ENCODE results near the gene ATP8B1.

Gene ATP8B1

DNA sequence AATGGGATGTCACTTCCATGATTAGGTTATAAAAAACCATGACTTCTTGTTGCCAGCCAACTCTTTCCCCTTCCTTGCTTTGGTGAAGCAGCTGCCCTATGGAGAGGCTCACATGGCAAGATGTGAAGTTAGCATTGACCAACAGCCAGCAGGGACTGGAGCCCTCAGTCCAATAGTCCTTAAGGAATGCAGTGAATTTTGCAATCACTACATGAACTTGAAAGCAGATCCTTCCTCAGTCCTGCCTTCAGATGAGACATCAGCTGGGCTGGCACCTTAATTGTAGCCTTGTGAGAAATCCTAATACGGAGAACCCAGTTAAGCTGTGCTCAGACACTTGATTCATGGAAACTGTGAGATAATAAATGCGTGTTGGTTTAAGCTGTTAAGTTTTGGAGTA is 61.8 kb downstream of the ATP8B1 start:
- no peak for TF ChIP-seq TEAD4 (IDR thresholded peaks at IDR 0.05)
- TF ChIP-seq EGR1 (IDR thresholded peaks at IDR 0.05), result no peak
- no peak for TF ChIP-seq NFIC (IDR thresholded peaks at IDR 0.05)
- TF ChIP-seq, protein P1, sequence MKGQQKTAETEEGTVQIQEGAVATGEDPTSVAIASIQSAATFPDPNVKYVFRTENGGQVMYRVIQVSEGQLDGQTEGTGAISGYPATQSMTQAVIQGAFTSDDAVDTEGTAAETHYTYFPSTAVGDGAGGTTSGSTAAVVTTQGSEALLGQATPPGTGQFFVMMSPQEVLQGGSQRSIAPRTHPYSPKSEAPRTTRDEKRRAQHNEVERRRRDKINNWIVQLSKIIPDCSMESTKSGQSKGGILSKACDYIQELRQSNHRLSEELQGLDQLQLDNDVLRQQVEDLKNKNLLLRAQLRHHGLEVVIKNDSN (IDR thresholded peaks at IDR 0.05), result no peak
- TF ChIP-seq YY1 (IDR thresholded peaks at IDR 0.05; ENCODE audit: low read depth), result no peak
- no peak for TF ChIP-seq RAD21 (IDR thresholded peaks at IDR 0.05; ENCODE audit: low read depth)
- TF ChIP-seq FOXM1 (IDR thresholded peaks at IDR 0.05; ENCODE audit: borderline replicate concordance, low read depth), result no peak
- no peak for TF ChIP-seq ZBTB7A (IDR thresholded peaks at IDR 0.05; ENCODE audit: low read depth)
- TF ChIP-seq EP300 (IDR thresholded peaks at IDR 0.05; ENCODE audit: borderline replicate concordance), result no peak
- no peak for TF ChIP-seq CEBPB (IDR thresholded peaks at IDR 0.05)
- no peak for TF ChIP-seq CREB1 (IDR thresholded peaks at IDR 0.05; ENCODE audit: low read depth)

DNA sequence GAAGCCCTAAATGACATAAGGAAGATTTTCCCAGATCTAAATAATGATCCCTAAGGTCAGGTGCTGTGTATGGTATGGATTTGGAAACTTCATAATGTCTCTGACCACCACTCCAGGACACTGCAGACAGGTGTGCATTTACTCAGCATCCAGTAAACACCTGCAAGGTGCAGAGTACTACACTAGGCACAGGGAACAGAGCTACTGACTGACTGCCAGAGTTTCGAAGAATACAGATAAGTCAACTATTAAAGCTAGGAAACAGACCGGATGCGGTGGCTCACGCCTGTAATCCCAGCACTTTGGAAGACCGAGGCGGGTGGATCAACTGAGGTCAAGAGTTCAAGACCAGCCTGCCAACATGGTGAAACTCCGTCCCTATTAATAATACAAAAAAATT is 65.0 kb downstream of the ATP8B1 start:
- TF ChIP-seq, protein P2, sequence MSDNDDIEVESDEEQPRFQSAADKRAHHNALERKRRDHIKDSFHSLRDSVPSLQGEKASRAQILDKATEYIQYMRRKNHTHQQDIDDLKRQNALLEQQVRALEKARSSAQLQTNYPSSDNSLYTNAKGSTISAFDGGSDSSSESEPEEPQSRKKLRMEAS (IDR thresholded peaks at IDR 0.05), result no peak
- TF ChIP-seq RAD21 (IDR thresholded peaks at IDR 0.05; ENCODE audit: low read depth), result no peak
- no peak for TF ChIP-seq ZBTB7A (IDR thresholded peaks at IDR 0.05; ENCODE audit: low read depth)
- no peak for TF ChIP-seq TAF1 (IDR thresholded peaks at IDR 0.05; ENCODE audit: low read depth)
- no peak for TF ChIP-seq TEAD4 (IDR thresholded peaks at IDR 0.05)
- TF ChIP-seq CEBPB (IDR thresholded peaks at IDR 0.05), result no peak
- TF ChIP-seq YY1 (IDR thresholded peaks at IDR 0.05; ENCODE audit: low read depth), result no peak
- TF ChIP-seq, protein P3, sequence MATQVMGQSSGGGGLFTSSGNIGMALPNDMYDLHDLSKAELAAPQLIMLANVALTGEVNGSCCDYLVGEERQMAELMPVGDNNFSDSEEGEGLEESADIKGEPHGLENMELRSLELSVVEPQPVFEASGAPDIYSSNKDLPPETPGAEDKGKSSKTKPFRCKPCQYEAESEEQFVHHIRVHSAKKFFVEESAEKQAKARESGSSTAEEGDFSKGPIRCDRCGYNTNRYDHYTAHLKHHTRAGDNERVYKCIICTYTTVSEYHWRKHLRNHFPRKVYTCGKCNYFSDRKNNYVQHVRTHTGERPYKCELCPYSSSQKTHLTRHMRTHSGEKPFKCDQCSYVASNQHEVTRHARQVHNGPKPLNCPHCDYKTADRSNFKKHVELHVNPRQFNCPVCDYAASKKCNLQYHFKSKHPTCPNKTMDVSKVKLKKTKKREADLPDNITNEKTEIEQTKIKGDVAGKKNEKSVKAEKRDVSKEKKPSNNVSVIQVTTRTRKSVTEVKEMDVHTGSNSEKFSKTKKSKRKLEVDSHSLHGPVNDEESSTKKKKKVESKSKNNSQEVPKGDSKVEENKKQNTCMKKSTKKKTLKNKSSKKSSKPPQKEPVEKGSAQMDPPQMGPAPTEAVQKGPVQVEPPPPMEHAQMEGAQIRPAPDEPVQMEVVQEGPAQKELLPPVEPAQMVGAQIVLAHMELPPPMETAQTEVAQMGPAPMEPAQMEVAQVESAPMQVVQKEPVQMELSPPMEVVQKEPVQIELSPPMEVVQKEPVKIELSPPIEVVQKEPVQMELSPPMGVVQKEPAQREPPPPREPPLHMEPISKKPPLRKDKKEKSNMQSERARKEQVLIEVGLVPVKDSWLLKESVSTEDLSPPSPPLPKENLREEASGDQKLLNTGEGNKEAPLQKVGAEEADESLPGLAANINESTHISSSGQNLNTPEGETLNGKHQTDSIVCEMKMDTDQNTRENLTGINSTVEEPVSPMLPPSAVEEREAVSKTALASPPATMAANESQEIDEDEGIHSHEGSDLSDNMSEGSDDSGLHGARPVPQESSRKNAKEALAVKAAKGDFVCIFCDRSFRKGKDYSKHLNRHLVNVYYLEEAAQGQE (IDR thresholded peaks at IDR 0.05; ENCODE audit: low read depth), result no peak
- TF ChIP-seq TCF12 (IDR thresholded peaks at IDR 0.05; ENCODE audit: low read depth), result no peak
- no peak for TF ChIP-seq NFIC (IDR thresholded peaks at IDR 0.05)
- TF ChIP-seq, protein P1 (IDR thresholded peaks at IDR 0.05), result no peak
- TF ChIP-seq FOXM1 (IDR thresholded peaks at IDR 0.05; ENCODE audit: borderline replicate concordance, low read depth), result no peak
- no peak for TF ChIP-seq EGR1 (IDR thresholded peaks at IDR 0.05)
- no peak for TF ChIP-seq EP300 (IDR thresholded peaks at IDR 0.05; ENCODE audit: borderline replicate concordance)

DNA sequence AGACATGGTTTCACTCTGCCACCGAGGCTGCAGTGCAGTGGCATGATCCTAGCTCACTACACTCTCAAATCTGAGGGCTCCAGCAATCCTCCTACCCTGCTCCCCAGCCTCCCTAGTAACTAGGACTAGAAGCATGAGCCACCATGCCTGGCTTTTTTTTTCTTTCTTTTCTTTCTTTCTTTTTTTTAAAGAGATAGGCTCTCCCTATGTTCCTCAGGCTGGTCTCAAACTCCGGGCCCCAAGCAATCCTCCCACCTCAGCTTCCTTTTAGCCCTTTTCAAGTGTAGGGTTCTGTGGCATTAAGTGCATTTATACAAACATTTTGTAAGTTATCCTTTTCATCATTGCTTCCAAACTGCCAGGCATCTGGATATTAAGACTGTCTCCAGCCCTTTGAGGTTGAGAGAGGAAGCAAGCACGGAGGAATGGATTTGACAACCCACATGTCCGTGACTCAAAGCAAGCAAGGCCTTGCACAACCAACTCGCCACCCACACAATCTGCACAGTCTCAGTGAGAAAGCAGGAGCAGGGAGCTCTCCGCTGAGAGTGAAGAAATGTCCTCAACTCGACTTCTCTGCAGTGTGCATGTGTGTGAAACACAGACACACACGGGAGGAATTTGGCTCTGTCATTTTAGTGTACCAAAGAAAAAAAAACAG is 65.6 kb downstream of the ATP8B1 start:
- TF ChIP-seq YY1 (IDR thresholded peaks at IDR 0.05; ENCODE audit: low read depth) (no peak), TCF12 (IDR thresholded peaks at IDR 0.05; ENCODE audit: low read depth) (no peak), CEBPB (IDR thresholded peaks at IDR 0.05) (no peak), NFIC (IDR thresholded peaks at IDR 0.05) (no peak), EGR1 (IDR thresholded peaks at IDR 0.05) (no peak), ZBTB7A (IDR thresholded peaks at IDR 0.05; ENCODE audit: low read depth) (no peak), FOXM1 (IDR thresholded peaks at IDR 0.05; ENCODE audit: borderline replicate concordance, low read depth) (no peak), EP300 (IDR thresholded peaks at IDR 0.05; ENCODE audit: borderline replicate concordance) (no peak), RAD21 (IDR thresholded peaks at IDR 0.05; ENCODE audit: low read depth) (no peak), TEAD4 (IDR thresholded peaks at IDR 0.05) (no peak), TAF1 (IDR thresholded peaks at IDR 0.05; ENCODE audit: low read depth) (no peak), CREB1 (IDR thresholded peaks at IDR 0.05; ENCODE audit: low read depth) (no peak)
- TF ChIP-seq, protein P3 (IDR thresholded peaks at IDR 0.05; ENCODE audit: low read depth), result no peak
- TF ChIP-seq, protein P1 (IDR thresholded peaks at IDR 0.05), result no peak
- TF ChIP-seq, protein P2 (IDR thresholded peaks at IDR 0.05), result no peak

DNA sequence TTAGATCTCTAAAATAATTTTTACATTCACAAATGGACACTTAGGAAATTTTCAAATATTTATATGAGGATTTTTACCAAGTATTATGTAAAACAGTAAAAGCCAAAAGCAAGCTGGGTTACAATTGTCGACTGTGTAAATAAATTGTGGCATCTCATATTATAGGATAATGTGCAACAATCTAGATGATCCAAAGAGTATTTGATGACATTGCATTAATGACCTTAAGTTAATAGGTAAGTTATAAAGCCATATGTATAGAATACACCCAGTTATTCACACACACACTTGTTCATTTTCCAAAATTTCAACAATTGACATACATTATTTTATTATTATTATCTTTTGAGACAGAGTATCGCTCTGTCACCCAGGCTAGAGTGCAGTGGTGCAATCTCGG is 69.3 kb downstream of the ATP8B1 start:
- TF ChIP-seq YY1 (IDR thresholded peaks at IDR 0.05; ENCODE audit: low read depth) (no peak), TEAD4 (IDR thresholded peaks at IDR 0.05) (no peak), FOXM1 (IDR thresholded peaks at IDR 0.05; ENCODE audit: borderline replicate concordance, low read depth) (no peak), RAD21 (IDR thresholded peaks at IDR 0.05; ENCODE audit: low read depth) (no peak), CREB1 (IDR thresholded peaks at IDR 0.05; ENCODE audit: low read depth) (no peak), EP300 (IDR thresholded peaks at IDR 0.05; ENCODE audit: borderline replicate concordance) (no peak), NFIC (IDR thresholded peaks at IDR 0.05) (no peak), TAF1 (IDR thresholded peaks at IDR 0.05; ENCODE audit: low read depth) (no peak), EGR1 (IDR thresholded peaks at IDR 0.05) (no peak), TCF12 (IDR thresholded peaks at IDR 0.05; ENCODE audit: low read depth) (no peak), ZBTB7A (IDR thresholded peaks at IDR 0.05; ENCODE audit: low read depth) (no peak), CEBPB (IDR thresholded peaks at IDR 0.05) (no peak)
- TF ChIP-seq, protein P3 (IDR thresholded peaks at IDR 0.05; ENCODE audit: low read depth), result no peak
- TF ChIP-seq, protein P2 (IDR thresholded peaks at IDR 0.05), result no peak
- TF ChIP-seq, protein P1 (IDR thresholded peaks at IDR 0.05), result no peak

Measured in Ishikawa (cell line).